ENCODE data around the gene ZBTB3. TPM values are rescaled to one million over a fixed set of nuclear protein-coding genes. Genes with fewer than 3 reads are reported as not detected.
A peak's percentile ranks its signal among the peaks of the same experiment; 100 is the strongest.

Gene ZBTB3
- polyA plus RNA-seq, 1 experiment: 3.7 TPM

DNA sequence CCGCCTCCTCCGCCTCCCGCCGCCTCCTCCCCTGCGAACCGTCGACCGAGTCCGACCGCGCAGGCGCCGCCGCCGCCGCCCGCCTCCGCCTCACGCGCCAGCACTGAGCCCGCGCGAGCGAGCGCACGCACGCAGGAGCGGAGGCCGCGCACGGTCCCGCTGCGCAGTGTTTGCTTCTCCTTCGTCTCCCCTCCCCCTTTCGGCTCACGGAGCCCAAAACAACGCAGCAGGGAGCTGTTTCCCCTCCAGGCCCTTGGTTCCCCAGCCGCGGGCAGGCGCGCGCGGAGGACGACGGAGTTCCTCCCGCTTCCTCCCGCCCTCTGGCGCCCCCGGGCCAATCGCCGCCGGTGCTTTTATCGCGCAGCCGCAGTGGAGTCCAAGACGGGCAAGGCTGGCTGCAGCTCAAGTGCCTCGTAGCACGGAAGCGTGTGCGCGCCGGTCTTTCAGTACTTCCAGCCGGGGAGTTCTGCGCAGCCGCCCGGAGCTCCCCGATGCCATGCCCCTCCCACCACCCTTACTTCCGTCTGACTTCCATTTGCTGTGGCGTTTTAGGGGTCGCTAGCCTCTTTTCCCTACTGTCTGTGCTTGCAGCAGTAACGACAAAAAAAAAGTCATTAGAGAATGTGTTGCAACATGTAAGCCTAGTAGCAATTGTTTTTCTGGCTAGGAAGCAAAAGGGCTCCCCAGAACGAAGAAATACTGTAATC lies 26.6 kb downstream of the ZBTB3 start, which contains the start of gene HNRNPUL2:
Gene HNRNPUL2, minus strand, starts transcription at position 293 of the 707 bp plus-strand sequence. CDS start 301 bp downstream, outside the sequence.
- ChIA-PET CTCF (interaction anchor here (0.5 to 1.8 kb wide), 5 partner anchors 21 to 59 kb away, joined by 3 to 6 read pairs (median 3); no protein-coding TSS in a partner anchor), POLR2A (interaction anchor here (0.5 to 3.7 kb wide), 31 partner anchors 12 to 1628 kb away, joined by 3 to 41 read pairs (median 4); partner anchors contain the start of genes C11orf98, CSKMT, EEF1G and GANAB)
- TF ChIP-seq, protein P1, sequence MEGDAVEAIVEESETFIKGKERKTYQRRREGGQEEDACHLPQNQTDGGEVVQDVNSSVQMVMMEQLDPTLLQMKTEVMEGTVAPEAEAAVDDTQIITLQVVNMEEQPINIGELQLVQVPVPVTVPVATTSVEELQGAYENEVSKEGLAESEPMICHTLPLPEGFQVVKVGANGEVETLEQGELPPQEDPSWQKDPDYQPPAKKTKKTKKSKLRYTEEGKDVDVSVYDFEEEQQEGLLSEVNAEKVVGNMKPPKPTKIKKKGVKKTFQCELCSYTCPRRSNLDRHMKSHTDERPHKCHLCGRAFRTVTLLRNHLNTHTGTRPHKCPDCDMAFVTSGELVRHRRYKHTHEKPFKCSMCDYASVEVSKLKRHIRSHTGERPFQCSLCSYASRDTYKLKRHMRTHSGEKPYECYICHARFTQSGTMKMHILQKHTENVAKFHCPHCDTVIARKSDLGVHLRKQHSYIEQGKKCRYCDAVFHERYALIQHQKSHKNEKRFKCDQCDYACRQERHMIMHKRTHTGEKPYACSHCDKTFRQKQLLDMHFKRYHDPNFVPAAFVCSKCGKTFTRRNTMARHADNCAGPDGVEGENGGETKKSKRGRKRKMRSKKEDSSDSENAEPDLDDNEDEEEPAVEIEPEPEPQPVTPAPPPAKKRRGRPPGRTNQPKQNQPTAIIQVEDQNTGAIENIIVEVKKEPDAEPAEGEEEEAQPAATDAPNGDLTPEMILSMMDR (IDR thresholded peaks at IDR 0.05; ENCODE audit: low read depth, low read length): 0 out of 2 replicates have a peak, but pooled peaks have one; percentile 11
- Histone ChIP-seq H3K27ac (ENCODE audit: low read depth, low read length) (peak within 1 kb of the TSS; percentile 98), H3K4me3 (ENCODE audit: low read depth, low read length) (peak within 1 kb of the TSS; percentile 99), H3K27me3 (ENCODE audit: control insufficient read depth, insufficient read depth, low read length) (no peaks in the 10 kb centered on the region), H3K9me3 (ENCODE audit: control insufficient read depth, insufficient read depth, low read length) (no peaks in the 10 kb centered on the region; the same call in 1 of the 2 replicates)
- DNase-seq (ENCODE audit: low read depth, low spot score): peak; percentile 99

- no peak for DNase-seq (ENCODE audit: low read depth, low spot score)
- TF ChIP-seq, protein P1 (IDR thresholded peaks at IDR 0.05; ENCODE audit: low read depth, low read length): no peak
- Histone ChIP-seq H3K9me3 (ENCODE audit: control insufficient read depth, insufficient read depth, low read length) (no peaks in the 10 kb centered on the region; the same call in 1 of the 2 replicates), H3K27ac (ENCODE audit: low read depth, low read length) (peak overlapping the region; percentile 70), H3K4me3 (ENCODE audit: low read depth, low read length) (peak overlapping the region; percentile 99), H3K27me3 (ENCODE audit: control insufficient read depth, insufficient read depth, low read length) (no peaks in the 10 kb centered on the region)
- CTCF ChIA-PET: interaction anchor here (0.5 to 1.8 kb wide), 4 partner anchors 21 to 60 kb away, joined by 3 to 6 read pairs (median 4); no protein-coding TSS in a partner anchor
- POLR2A ChIA-PET: interaction anchor here (0.5 to 3.7 kb wide), 25 partner anchors 14 to 935 kb away, joined by 3 to 41 read pairs (median 4); partner anchors contain the start of genes C11orf98, CSKMT, EEF1G and GANAB
These were observed 27.1 kb downstream of the ZBTB3 start for GRCh38 chr11:62726915-62727164.

GRCh38 chr11:62726156-62726914 lies 27.6 kb downstream of the ZBTB3 start:
- Histone ChIP-seq H3K4me3 (ENCODE audit: low read depth, low read length) (peak overlapping the region; percentile 99), H3K27me3 (ENCODE audit: control insufficient read depth, insufficient read depth, low read length) (no peaks in the 10 kb centered on the region), H3K27ac (ENCODE audit: low read depth, low read length) (peak overlapping the region; percentile 70), H3K9me3 (ENCODE audit: control insufficient read depth, insufficient read depth, low read length) (no peaks in the 10 kb centered on the region; the same call in 1 of the 2 replicates)
- ChIA-PET POLR2A (interaction anchor here (0.7 to 3.7 kb wide), 14 partner anchors 17 to 935 kb away, joined by 3 to 41 read pairs (median 7); partner anchors contain the start of genes C11orf98, CSKMT, LBHD1 and LRRN4CL), CTCF (interaction anchor here (0.6 to 1.8 kb wide), 2 partner anchors 43 to 60 kb away, joined by 3 to 5 read pairs; no protein-coding TSS in a partner anchor)
- DNase-seq (ENCODE audit: low read depth, low spot score): no peak
- TF ChIP-seq, protein P1 (IDR thresholded peaks at IDR 0.05; ENCODE audit: low read depth, low read length): no peak

- ChIA-PET POLR2A (interaction anchor here (3.1 kb wide), 1 partner anchor 60 kb away, joined by 30 read pairs; the partner anchor contains the start of genes C11orf98 and CSKMT), CTCF (no interaction called here)
- Histone ChIP-seq H3K27me3 (ENCODE audit: control insufficient read depth, insufficient read depth, low read length) (no peaks in the 10 kb centered on the region), H3K4me3 (ENCODE audit: low read depth, low read length) (peak overlapping the region; percentile 99), H3K27ac (ENCODE audit: low read depth, low read length) (no peak overlapping the region), H3K9me3 (ENCODE audit: control insufficient read depth, insufficient read depth, low read length) (no peaks in the 10 kb centered on the region; the same call in 1 of the 2 replicates)
- no peak for DNase-seq (ENCODE audit: low read depth, low spot score)
- TF ChIP-seq, protein P1 (IDR thresholded peaks at IDR 0.05; ENCODE audit: low read depth, low read length): no peak
These were observed 28.3 kb downstream of the ZBTB3 start for GRCh38 chr11:62725646-62726045.

Measured in AG04450 (cell line).